Right ventricle myocardium inferior (tissue), 1 donor: Measurements from ENCODE around the gene ALDOC. TPM values are rescaled to one million over a fixed set of nuclear protein-coding genes. Genes with fewer than 3 reads are reported as not detected.
"Not testable (repeated sequence)": the region's sequence is repeated elsewhere in the genome, so short reads cannot be mapped to it uniquely, and the experiment has no call there.

Source experiments
- ATAC-seq: fragments of 200-7000 bp; cut with Tn5 transposase; one replicate; pipeline ENCODE4 v1.9.1; 2020; ENCODE audit warnings: mild to moderate bottlenecking, moderate library complexity
- DNase-seq: peaks from one replicate; pipeline ENCODE4 v3.0.0; 2021; ENCODE audit errors: missing footprints
- intact Hi-C: fragments of 100-400 bp; cut with DNase I; formaldehyde crosslinking; loops from one replicate; pipeline ENCODE4 v1.11.0; 2022
- total RNA-seq: library from RNA; stranded (reverse); fragmentation: NEBNext Ultra II Directional; extraction: Animal tissue kit (Norgen Biotek cat#: 25700); gene quantifications from one replicate; pipeline ENCODE4 v1.2.1, GENCODE V29; 2021
- donor health status: DM: no; HTN: yes; CAD: no; lungs with severe emphysema.

The ALDOC gene
- total RNA-seq, 1 donor from 2014 or later: 396 TPM

- intact Hi-C loops: loop anchor here (5.0 kb wide), 1 partner anchor 45 kb away; the partner anchor contains the start of gene UNC119
- DNase-seq: no peak
- no peak for ATAC-seq
Observed at GRCh38 chr17:28597606-28598383, 21.1 kb upstream of the ALDOC start.

DNA sequence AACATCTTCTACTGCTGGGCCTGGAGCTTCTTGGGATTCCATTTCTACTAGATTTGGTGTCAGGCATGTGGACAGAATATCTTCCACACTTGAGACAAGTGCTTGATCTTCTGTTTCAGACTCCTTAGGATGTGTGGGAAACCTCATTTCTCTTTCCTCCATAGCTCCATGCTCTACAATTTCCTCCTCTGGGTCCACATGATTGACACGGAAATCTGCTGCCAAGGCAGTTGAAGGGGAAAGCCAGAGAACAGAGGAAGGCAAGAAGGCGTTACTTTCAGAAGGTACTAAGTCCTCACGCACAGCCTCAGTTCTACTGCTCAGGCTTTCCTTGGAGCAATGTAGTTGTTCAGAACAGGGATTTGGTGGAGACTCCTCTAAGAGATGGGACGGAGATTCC lies 15.6 kb upstream of the ALDOC start:
- intact Hi-C loops: no loop called here
- ATAC-seq (no peak), DNase-seq (no peak)

DNA sequence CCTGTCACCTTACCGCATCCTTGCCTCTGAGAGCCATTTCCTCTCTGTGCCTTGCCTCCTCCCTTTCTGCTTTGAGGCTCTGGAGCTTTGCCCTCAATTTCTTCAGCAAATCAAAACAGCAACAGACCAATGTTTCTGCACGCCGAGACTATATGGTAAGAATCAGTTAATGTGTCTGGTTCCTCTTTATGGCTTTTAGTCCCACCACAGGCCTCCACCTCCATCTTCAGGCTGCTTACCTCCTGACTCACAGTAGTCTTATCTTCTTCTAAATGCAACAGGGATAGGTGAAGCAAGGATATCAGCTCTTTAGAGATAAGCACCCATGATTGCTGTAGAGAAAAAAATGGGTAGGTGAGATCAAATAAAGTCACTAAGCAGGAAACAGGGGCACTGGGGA lies 9.2 kb upstream of the ALDOC start:
- intact Hi-C loops: no loop called here
- DNase-seq (no peak), ATAC-seq (no peak)

DNA sequence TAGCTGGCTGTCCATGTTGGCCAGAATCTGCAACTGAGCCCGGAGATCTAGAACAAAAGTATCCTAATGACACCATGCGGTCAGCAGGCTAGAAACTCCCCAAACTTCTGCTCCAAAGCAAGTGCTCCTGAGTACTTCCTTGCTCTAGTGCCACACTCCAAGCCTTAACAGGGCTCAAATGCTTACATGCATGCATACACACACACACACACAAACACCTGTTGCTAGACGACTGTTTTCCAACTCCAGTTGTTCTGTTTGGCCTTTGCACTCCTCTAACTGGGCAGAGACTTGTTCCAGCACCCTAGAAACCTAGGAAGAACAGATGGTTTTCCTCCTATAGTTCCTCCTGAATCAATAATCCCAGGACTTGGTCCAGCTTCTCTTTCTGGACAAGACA lies 7.7 kb upstream of the ALDOC start:
- no peak for ATAC-seq
- intact Hi-C loops: no loop called here
- no peak for DNase-seq

- DNase-seq (no peak), ATAC-seq (no peak)
- intact Hi-C loops: no loop called here
Observed at GRCh38 chr17:28582513-28582912, 5.8 kb upstream of the ALDOC start.

- intact Hi-C loops: no loop called here
- DNase-seq (no peak), ATAC-seq (no peak)
Observed at GRCh38 chr17:28580959-28581358, 4.3 kb upstream of the ALDOC start.

GRCh38 chr17:28579526-28579925 lies 2.8 kb upstream of the ALDOC start:
- DNase-seq: no peak
- intact Hi-C loops: no loop called here
- no peak for ATAC-seq

DNA sequence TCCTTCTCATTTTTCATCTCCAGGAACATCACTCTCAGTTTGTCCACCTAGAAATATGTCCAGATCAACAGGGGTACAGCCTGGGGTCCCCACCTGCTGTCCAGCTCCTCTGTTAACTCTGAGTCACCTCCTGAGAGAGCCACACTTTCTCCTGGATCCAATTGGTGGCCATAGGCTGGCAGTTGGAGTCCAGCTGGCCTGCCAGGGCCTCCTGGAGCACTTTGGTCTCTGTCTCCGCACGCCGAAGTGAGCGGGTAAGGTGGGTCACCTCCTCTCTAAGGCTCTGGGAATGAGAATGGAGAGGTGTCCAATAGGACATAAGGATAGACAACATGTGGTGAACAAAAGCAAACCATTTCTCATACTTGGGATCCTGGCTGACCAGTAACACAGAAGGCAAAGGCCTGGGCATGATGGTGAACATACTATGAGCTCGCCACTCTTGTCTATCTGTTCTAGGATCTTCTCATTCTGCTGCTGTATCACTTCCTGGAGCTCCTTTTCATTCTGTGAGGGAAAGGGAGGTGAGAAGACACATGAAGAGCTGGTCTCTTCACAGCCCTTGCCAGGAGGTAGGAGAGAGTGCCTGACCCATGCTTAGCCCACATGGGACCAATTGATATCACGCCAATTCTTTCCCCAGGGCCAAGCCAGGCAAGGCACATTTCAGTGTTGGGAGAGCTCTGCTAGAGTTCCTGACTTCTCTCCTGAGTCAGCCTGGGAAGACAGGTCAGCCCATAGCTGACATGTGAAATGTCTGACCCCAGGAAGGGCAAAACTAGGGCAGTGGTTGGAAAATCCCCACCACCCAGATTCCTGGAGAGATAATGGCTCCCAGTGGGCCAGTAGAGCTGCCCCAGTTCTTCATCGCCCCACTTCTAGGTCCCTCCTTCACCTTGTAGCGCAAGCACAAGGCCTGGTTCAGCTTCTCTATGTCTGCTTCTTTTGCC lies 1.8 kb upstream of the ALDOC start:
- no peak for ATAC-seq
- no peak for DNase-seq
- intact Hi-C loops: no loop called here

DNA sequence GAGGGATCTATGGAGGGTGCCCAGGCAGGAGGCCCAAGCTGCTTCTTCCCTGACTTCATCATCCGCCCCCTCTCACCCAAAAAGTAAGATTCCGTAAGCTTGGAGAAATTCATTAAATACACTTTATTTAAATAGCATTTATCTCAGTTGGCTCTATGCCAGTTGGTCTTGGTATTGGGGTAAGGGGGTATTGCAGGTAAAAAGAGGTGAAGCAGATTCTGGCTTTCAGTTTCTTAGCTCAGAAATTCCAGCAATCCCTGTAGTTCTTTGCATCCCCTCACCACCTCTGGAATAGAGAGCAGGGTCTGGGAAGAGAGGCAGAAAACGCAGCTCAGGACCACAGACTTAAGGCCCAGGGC lies 750 bp upstream of the ALDOC start:
- no peak for DNase-seq
- intact Hi-C loops: no loop called here
- no peak for ATAC-seq

GRCh38 chr17:28576016-28576415 lies 679 bp downstream of the ALDOC start:
- DNase-seq, intact Hi-C loops, ATAC-seq: not testable (repeated sequence)

GRCh38 chr17:28575126-28575795 lies 1.4 kb downstream of the ALDOC start:
- intact Hi-C loops: no loop called here
- ATAC-seq (peak; percentile 66), DNase-seq (peak; percentile 74)

GRCh38 chr17:28574526-28574925 lies 2.2 kb downstream of the ALDOC start:
- DNase-seq: no peak
- intact Hi-C loops: no loop called here
- ATAC-seq: no peak

GRCh38 chr17:28573966-28574480 lies 2.7 kb downstream of the ALDOC start:
- ATAC-seq (no peak), DNase-seq (no peak)
- intact Hi-C loops: no loop called here

DNA sequence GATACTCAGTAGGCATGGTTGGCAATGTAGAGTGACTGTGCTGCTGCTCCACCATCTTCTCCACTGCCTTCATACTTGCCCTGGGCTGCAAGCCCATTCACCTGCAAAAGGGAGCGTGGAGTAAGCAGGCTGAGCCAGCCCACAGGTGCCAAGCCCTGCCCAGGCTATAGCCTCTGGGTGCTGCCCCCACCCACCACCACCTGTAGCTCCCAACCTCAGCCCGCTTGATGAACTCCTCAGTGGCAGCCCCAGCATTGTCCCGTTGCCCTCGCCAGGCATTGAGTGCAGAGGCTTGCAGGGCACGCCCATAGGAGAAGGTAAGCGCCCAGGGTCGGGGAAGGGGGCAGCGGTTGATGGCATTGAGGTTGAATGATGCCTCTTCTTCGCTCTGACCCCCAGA lies 3.2 kb downstream of the ALDOC start:
- intact Hi-C loops: no loop called here
- ATAC-seq (no peak), DNase-seq (no peak)

- ATAC-seq: no peak
- intact Hi-C loops: no loop called here
Observed at GRCh38 chr17:28573040-28573380, 3.7 kb downstream of the ALDOC start.

GRCh38 chr17:28572259-28573039 lies 4.2 kb downstream of the ALDOC start:
- DNase-seq: no peak
- no peak for ATAC-seq
- intact Hi-C loops: no loop called here

More at GRCh38 chr17:28573040-28573380, 3.7 kb downstream of the ALDOC start:
- DNase-seq: no peak

DNA sequence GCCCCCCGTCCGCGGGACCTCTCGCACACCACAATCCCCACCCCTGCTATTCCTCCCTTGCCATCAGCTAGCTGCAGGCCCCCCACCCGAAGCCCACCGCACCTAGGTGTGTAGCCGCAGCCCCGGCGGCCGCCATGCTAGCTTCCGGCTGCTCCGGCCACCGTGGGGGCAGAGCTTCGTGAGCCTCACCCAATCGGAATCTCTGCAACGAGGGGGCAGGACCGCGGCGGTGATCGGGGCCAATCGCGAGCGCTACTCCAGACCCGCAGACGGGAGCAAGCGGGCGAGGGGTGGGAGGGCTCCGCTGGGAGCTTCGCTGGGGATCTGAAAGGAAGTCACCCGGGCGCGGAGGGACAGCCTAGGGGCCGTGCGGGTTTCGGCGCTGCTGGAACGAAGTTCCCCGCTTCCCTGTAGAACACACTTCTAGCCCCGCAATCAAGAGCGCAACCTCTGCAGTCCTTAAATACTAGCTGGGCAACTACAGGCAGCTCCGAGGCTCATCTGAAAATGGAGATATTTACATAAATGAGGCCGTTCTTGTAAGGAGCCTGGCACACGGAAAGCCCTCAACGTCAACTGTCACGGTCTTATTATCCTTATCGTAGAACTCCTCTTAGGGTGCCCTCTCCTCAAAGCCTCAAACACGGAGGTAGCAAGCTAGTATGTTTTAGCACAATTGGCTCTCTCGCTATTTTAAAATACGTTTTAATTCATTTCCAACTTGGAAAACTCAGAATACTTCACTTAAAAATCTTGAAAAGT lies 5.2 kb downstream of the ALDOC start, which contains the start of gene PIGS:
Gene PIGS (minus strand): TSS at position 164 of the 762 bp plus-strand sequence. CDS start 28 bp downstream, at position 136.
- intact Hi-C loops: loop anchor here (2.0 kb wide), 1 partner anchor 19 kb away; the partner anchor contains the start of gene UNC119
- DNase-seq (peak; percentile 98), ATAC-seq (peak; percentile 92)
